ENCODE measurements around the gene ARRDC4.

Gene ARRDC4

DNA sequence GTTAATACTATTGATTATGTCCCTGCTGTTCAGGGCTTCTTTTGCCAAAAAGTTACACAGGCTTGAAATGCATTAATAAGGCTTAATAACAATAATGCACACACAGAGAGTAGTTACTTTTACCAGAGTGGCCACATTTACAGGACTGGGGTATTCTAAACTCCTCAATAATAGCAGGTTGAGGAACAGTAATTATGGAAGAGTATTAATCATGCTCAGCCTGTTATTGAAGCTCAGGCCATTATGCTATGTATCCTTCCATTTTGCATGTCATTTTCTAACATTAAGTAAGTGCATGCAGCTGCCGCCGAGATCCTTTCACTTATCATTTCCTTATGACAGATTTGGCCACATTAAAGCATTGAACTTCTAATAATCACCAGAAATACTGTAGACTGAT lies 5.7 kb downstream of the ARRDC4 start:
- H3K4me3 ChIP-seq (ENCODE audit: low read length), result no peak overlapping the region
- no peak for DNase-seq (ENCODE audit: low read depth)
- TF ChIP-seq, protein P1, sequence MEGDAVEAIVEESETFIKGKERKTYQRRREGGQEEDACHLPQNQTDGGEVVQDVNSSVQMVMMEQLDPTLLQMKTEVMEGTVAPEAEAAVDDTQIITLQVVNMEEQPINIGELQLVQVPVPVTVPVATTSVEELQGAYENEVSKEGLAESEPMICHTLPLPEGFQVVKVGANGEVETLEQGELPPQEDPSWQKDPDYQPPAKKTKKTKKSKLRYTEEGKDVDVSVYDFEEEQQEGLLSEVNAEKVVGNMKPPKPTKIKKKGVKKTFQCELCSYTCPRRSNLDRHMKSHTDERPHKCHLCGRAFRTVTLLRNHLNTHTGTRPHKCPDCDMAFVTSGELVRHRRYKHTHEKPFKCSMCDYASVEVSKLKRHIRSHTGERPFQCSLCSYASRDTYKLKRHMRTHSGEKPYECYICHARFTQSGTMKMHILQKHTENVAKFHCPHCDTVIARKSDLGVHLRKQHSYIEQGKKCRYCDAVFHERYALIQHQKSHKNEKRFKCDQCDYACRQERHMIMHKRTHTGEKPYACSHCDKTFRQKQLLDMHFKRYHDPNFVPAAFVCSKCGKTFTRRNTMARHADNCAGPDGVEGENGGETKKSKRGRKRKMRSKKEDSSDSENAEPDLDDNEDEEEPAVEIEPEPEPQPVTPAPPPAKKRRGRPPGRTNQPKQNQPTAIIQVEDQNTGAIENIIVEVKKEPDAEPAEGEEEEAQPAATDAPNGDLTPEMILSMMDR (conservative IDR thresholded peaks at IDR 0.05; ENCODE audit: low read length), result no peak

DNA sequence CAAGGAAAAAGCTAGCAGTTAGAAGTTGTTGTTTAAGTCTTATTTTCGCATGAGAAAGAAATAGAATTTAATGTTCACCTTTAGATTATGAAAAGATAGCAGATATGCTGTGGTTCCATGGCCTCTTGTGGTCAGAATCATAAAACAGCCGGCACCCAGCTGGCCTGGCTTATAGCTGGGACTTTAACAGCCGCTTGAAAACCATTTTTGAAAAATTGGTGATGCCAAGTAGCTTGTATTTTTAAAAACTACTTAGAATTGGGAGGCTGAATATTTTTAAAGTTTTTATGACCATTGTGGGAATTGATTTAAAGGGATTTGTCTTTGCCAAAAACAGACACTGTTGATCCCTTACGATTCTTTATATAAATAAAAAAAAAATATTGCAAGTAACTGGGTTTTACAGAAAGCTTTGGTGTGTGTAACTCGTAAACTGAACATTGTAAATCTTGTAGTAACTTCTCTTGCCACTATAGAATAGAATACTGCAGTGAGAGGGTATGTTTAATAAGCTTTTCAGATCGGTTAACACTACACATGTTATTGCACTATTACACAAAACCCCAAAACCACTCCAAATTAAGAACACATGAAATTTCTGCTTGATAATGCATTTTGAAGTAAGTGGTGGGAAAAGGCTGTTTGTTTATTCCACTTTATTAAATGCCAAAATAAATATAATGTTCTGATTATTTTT lies 6.6 kb downstream of the ARRDC4 start:
- TF ChIP-seq, protein P1 (conservative IDR thresholded peaks at IDR 0.05; ENCODE audit: low read length), result no peak
- DNase-seq (ENCODE audit: low read depth), result peak; percentile 82
- H3K4me3 ChIP-seq (ENCODE audit: low read length), result no peak overlapping the region

DNA sequence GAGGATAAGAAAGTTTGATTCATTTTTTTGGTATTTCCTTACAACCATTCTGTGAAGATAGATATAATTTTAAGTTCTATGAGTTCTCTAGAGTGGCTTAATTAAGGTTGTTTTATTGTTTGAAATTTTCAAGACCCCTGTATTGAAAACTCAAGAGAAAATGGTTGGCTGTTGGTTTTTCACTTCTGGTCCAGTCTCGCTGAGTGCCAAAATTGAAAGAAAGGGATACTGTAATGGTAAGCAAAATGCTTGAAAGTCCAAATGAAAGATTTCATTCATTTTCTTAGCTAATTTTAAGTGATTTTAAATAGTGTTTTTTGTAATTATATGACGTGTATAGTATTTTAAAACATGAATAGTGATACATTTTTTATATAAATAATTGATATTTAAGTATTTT lies 7.4 kb downstream of the ARRDC4 start:
- TF ChIP-seq, protein P1 (conservative IDR thresholded peaks at IDR 0.05; ENCODE audit: low read length), result no peak
- no peak overlapping the region for H3K4me3 ChIP-seq (ENCODE audit: low read length)
- DNase-seq (ENCODE audit: low read depth), result no peak

DNA sequence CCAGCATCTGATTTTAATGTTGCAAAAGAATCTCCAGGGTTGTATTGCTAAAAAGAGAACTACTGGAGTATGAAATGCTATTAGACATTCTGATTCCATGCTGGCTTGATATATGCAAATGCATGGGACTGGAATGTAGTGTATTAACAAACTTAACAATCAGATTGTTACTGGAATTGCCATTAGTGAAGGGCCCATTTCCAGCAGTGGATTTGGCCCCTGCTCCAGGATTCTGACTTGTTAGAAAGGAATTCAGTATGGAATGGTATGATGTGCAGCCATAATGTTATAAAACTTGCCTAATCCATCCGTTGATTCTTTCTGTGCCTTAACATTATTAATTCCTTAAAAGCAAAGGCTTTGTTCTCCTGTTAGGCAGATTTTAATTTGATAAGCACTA lies 7.9 kb downstream of the ARRDC4 start:
- DNase-seq (ENCODE audit: low read depth), result peak; percentile 98
- H3K4me3 ChIP-seq (ENCODE audit: low read length), result no peak overlapping the region
- TF ChIP-seq, protein P1 (conservative IDR thresholded peaks at IDR 0.05; ENCODE audit: low read length), result no peak

DNA sequence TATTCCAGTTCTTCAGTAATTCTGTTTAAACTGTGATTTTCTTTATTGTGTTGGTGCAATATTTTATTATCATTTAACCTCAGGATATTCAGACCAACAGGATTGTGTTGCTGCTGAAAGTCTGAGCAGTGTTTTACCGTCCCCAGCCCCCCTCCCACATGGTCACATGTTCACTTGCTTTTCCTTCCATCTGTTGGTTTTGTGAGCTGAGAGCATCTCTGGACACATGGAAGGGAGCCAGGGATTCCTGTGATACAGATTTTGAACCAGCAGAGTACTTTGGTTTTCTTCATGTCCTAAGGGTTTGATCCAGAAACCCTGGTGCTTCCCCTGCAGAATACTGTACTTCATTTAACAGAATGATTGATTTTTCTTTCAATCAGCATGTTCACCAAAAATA lies 11.9 kb downstream of the ARRDC4 start:
- no peak for DNase-seq (ENCODE audit: low read depth)
- TF ChIP-seq, protein P1 (conservative IDR thresholded peaks at IDR 0.05; ENCODE audit: low read length), result no peak
- H3K4me3 ChIP-seq (ENCODE audit: low read length), result no peak overlapping the region

DNA sequence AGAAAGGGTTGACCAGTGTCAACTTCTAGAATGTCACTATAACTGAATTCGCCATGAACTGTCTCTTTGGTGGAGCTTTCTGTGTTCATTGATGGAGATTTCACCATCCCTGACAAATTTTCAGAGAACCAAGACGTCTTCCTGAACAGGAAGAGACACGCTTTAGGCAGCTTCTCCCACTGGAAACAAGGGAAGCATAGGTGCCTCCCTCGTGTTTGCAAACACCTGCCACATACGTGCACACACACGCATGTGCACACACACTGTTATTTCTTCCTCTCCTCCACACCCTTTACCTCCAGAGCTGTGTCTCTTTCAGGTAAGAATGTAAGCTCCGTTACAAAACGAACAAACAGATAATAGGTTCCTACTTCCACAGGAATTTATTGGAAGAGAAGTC lies 15.6 kb downstream of the ARRDC4 start:
- TF ChIP-seq, protein P1 (conservative IDR thresholded peaks at IDR 0.05; ENCODE audit: low read length), result no peak
- no peak for DNase-seq (ENCODE audit: low read depth)
- H3K4me3 ChIP-seq (ENCODE audit: low read length), result no peak overlapping the region

DNA sequence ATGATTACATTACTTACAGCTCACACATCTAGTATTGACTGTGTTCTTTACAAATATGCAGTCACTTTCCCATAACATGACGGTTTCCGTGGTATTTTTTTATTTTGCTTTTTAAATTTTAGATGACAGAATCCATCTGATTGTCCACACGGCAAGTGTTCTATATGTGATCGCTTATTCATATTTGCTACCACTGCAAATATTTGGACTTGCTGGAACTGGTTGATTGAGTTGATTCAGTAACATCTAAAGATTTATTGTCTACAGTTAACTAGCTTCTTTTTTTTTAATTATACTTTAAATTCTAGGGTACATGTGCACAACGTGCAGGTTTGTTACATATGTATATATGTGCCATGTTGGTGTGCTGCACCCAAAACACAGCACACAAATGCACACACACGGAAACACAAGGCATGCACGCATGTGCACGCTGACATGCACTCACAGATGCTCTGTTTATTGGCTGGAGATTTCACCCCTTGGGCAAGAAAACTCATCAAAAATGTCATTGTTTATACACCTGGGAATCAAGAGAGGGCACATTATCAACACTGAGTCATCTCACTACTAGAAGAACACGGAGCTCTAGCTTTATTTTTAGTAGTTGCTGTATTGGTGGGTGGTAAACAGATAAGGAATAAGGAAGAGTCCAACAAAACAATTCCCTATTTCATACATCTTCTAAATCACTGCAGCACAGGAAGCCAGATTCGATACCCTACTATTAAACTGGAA lies 16.4 kb downstream of the ARRDC4 start:
- TF ChIP-seq, protein P1 (conservative IDR thresholded peaks at IDR 0.05; ENCODE audit: low read length), result no peak
- no peak for DNase-seq (ENCODE audit: low read depth)

More for the DNA sequence above, 16.4 kb downstream of the ARRDC4 start:
- H3K4me3 ChIP-seq (ENCODE audit: low read length), result no peak overlapping the region
